ENCODE data around the gene NUP88. TPM values are rescaled to one million over a fixed set of nuclear protein-coding genes. Genes with fewer than 3 reads are reported as not detected.

Gene NUP88
- polyA plus RNA-seq, 1 donor (not counting 4 experiments of a cell fraction or from before 2014, with no cell fraction given), result 81.5 TPM

DNA sequence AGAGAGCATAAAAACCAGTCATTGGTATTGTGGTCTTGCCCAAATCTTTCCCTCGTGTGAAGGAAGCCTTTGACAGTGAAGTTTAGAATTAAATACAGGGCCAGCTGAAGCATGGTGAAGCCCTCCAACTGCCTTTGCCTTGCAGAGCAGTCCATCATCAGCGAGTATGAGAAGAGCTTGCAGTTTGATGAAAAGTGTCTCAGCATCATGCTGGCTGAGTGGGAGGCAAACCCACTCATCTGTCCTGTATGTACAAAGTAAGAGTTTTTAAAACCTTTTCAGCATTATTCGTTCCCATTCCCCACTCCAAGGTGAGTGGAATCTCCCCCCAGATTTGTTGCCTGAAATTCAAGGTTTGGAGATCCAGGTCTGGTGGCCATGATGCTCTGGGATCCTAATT lies 6.4 kb upstream of the NUP88 start:
- Histone ChIP-seq H3K36me3 (ENCODE audit: control insufficient read depth in 2 of 2, extremely low read depth in 1 of 2, insufficient read depth in 2 of 2, low read length in 2 of 2) (peaks cover 16 to 45% of the 10 kb centered on the region in 2 experiments), H3K4me1 (ENCODE audit: control insufficient read depth, extremely low read depth, insufficient read depth, low read length) (peaks cover 29% of the 10 kb centered on the region), H3K9me3 (ENCODE audit: control insufficient read depth, low read depth, low read length) (no peaks in the 10 kb centered on the region), H3K27ac (ENCODE audit: control insufficient read depth, insufficient read depth, low read length) (no peak overlapping the region), H3K4me3 (ENCODE audit: control insufficient read depth in 2 of 3, extremely low read depth in 1 of 3, insufficient read depth in 2 of 3, low read depth in 1 of 3, low read length in 3 of 3) (no peak overlapping the region), H4K20me1 (ENCODE audit: control insufficient read depth, extremely low read depth, insufficient read depth, low read length) (no peaks in the 10 kb centered on the region), H3K9me1 (ENCODE audit: control insufficient read depth, extremely low read depth, insufficient read depth, low read length) (no peaks in the 10 kb centered on the region), H2AFZ (ENCODE audit: control insufficient read depth, low read length) (no peak overlapping the region), H3K27me3 (ENCODE audit: control insufficient read depth, extremely low read depth, insufficient read depth, low read length) (no peaks in the 10 kb centered on the region), H3K79me2 (ENCODE audit: control insufficient read depth, insufficient read depth, low read length) (peaks cover 10% of the 10 kb centered on the region), H3K9ac (ENCODE audit: control insufficient read depth, extremely low read depth, insufficient read depth, low read length) (no peak overlapping the region), H3K4me2 (ENCODE audit: control insufficient read depth, extremely low read depth, insufficient read depth, low read depth, low read length) (no peak overlapping the region)
- TF ChIP-seq CTCF (optimal IDR thresholded peaks at IDR 0.05 in 1 of 3, IDR thresholded peaks at IDR 0.05 in 1 of 3, conservative IDR thresholded peaks at IDR 0.05 in 1 of 3; ENCODE audit: extremely low read depth in 1 of 3, insufficient read depth in 2 of 3, low read length in 3 of 3) (no peak), EZH2 (IDR thresholded peaks at IDR 0.05; ENCODE audit: low read length) (no peak)
- no peak for FAIRE-seq
- no peak for DNase-seq (ENCODE audit: low read depth, low spot score)
- dilution Hi-C loops (cut with MboI; ENCODE audit: extremely low pct_ligation_motif_present, low sequenced_read_pairs), result no loop called here

DNA sequence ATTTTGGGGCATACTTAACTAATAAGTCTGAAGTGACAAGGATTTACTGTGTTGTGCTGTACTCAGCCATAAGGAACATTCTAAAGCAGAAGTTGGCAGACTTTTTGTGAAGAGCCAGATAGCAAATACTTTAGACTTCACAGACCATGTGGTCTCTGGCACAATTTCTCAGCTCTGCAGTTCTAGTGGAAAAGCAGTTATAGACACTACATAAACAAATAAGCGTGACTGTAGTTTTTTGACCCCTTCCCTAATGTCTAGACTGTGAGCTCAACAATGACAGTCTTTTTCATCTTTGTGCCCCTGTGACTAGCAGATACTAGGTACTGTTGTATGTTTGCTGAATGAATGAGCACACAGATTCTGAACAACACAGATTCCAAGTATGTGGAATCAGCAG lies 5.4 kb upstream of the NUP88 start:
- H3K79me2 ChIP-seq (ENCODE audit: control insufficient read depth, insufficient read depth, low read length), result peaks cover 17% of the 10 kb centered on the region
- H3K27ac ChIP-seq (ENCODE audit: control insufficient read depth, insufficient read depth, low read length), result no peak overlapping the region
- no peak overlapping the region for H3K4me2 ChIP-seq (ENCODE audit: control insufficient read depth, extremely low read depth, insufficient read depth, low read depth, low read length)
- FAIRE-seq (no peak), DNase-seq (ENCODE audit: low read depth, low spot score) (no peak)
- no peaks in the 10 kb centered on the region for H4K20me1 ChIP-seq (ENCODE audit: control insufficient read depth, extremely low read depth, insufficient read depth, low read length)
- peaks cover 16 to 37% of the 10 kb centered on the region in 2 experiments for H3K36me3 ChIP-seq (ENCODE audit: control insufficient read depth in 2 of 2, extremely low read depth in 1 of 2, insufficient read depth in 2 of 2, low read length in 2 of 2)
- H3K9me1 ChIP-seq (ENCODE audit: control insufficient read depth, extremely low read depth, insufficient read depth, low read length), result no peaks in the 10 kb centered on the region
- no peak overlapping the region for H2AFZ ChIP-seq (ENCODE audit: control insufficient read depth, low read length)
- no peaks in the 10 kb centered on the region for H3K27me3 ChIP-seq (ENCODE audit: control insufficient read depth, extremely low read depth, insufficient read depth, low read length)
- H3K9ac ChIP-seq (ENCODE audit: control insufficient read depth, extremely low read depth, insufficient read depth, low read length), result no peak overlapping the region
- no peak overlapping the region for H3K4me3 ChIP-seq (ENCODE audit: control insufficient read depth in 2 of 3, extremely low read depth in 1 of 3, insufficient read depth in 2 of 3, low read depth in 1 of 3, low read length in 3 of 3)
- peaks cover 30% of the 10 kb centered on the region for H3K4me1 ChIP-seq (ENCODE audit: control insufficient read depth, extremely low read depth, insufficient read depth, low read length)
- TF ChIP-seq CTCF (optimal IDR thresholded peaks at IDR 0.05 in 1 of 3, IDR thresholded peaks at IDR 0.05 in 1 of 3, conservative IDR thresholded peaks at IDR 0.05 in 1 of 3; ENCODE audit: extremely low read depth in 1 of 3, insufficient read depth in 2 of 3, low read length in 3 of 3) (no peak), EZH2 (IDR thresholded peaks at IDR 0.05; ENCODE audit: low read length) (no peak)
- dilution Hi-C loops (cut with MboI; ENCODE audit: extremely low pct_ligation_motif_present, low sequenced_read_pairs), result no loop called here
- H3K9me3 ChIP-seq (ENCODE audit: control insufficient read depth, low read depth, low read length), result no peaks in the 10 kb centered on the region
